Stimulated activated CD8-positive, alpha-beta memory T cell treated with anti-CD3 and anti-CD28 coated beads, Interleukin-15, amount 100 ng/mL, for 4 hours (primary cell): ENCODE measurements around the gene TBC1D3G.
"Not testable (repeated sequence)": the region's sequence is repeated elsewhere in the genome, so short reads cannot be mapped to it uniquely, and the experiment has no call there.

ENCODE experiments used
- DNase-seq, 2 donors: peaks; one replicate each; pipeline ENCODE4 v3.0.0-alpha.2; 2020; ENCODE audit warnings: low read depth in 2 of 2

The TBC1D3G gene

DNA sequence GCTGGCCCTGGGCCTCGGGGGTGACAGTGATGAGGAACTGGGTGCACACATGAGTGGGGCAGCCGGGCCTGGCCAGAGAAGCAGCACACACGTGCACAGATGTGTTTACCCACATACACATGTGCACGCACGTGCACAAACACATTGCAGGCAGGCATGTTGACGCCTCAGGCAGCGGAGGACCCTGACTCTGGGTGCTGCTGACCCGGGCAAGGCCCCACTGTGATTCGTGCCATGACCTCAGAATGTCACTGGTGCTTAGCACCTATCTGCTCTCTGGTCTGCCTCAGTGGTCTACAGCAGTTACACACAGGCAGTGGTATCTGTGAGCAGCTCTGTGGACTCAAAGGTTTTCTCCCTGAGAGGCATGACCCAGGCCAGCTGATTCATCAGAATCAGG, at the start of gene TBC1D3G:
TSS of gene TBC1D3G (plus strand) at position 301 of the 400 bp plus-strand sequence. CDS start 1,528 bp downstream, outside the sequence.
- not testable (repeated sequence) for DNase-seq

DNA sequence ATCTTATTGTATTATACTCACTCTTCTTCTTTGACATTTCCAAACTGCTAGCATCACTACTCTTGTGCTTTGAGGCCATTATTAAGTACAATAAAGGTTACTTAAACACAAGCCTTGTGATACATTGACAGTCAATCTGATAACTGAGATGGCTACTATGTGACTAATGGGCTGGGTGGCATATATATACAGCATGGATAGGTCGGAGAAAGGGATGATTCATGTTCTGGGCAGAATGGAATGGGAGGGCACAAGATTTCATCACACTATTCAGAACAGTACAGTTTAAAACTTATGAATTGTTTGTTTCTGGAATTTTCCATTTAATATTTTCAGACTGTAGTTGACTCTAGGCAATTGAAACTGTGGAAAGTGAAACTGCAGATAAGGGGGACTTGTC, 40.4 kb upstream of the TBC1D3G start:
- not testable (repeated sequence) for DNase-seq

- DNase-seq, result not testable (repeated sequence)
Measured at GRCh38 chr17:36284219-36284618, 39.5 kb upstream of the TBC1D3G start.

DNA sequence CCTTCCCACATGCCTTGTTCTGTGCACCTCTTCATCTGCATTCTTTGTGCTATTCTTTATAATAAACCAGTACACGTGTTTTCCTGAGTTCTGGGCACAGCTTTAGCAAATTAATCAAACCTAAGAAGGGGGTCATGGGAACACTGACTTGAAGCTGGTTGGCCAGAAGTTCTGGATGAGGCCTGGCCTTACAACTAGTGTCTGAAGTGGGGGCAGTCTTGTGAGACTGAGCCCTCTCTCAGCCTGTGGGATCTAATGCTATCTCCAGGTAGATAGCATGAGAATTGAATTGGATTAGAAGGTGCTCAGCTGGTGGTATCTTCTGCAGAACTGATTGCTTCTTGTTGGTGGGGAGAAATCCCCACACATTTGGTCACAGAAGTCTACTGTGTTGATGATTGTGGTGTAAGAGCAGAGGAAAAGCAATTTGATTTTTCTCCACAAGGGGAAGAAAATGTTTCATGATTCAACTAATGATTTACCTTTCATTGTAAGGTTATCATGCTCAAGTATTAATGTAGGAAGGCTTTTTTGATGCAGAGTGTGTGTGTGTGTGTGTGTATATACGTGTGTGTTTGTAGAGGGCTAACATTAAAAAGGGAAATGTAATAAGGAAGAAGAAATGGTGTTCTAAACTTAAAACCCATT, 33.6 kb upstream of the TBC1D3G start:
- DNase-seq, result not testable (repeated sequence)

- not testable (repeated sequence) for DNase-seq
Measured at GRCh38 chr17:36295161-36295560, 28.5 kb upstream of the TBC1D3G start.

- not testable (repeated sequence) for DNase-seq
Measured at GRCh38 chr17:36315736-36316135, 7.9 kb upstream of the TBC1D3G start.

DNA sequence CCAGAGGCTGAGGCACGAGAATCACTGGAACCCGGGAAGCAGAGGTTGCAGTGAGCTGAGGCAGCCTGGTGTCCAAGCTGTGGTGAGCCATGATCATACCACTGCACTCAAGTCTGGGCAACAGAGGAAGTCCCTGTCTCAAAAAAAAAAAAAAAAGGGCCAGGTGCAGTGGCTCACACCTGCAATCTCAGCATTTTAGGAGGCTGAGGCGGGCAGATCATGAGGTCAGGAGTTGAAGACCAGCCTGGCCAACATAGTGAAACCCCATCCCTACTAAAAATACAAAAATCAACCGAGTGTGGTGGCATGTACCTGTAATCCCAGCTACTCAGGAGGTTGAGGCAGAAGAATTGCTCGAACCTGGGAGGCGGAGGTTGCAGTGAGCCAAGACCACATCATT, 38.8 kb downstream of the TBC1D3G start:
- not testable (repeated sequence) for DNase-seq

- not testable (repeated sequence) for DNase-seq
Measured at GRCh38 chr17:36375938-36376337, 52.3 kb downstream of the TBC1D3G start.
